ENCODE results near the gene KLF13. TPM values are rescaled to one million over a fixed set of nuclear protein-coding genes. Genes with fewer than 3 reads are reported as not detected.

Gene KLF13
- total RNA-seq, 1 experiment from 2014 or later, result 60.1 TPM

- Histone ChIP-seq H3K4me1 (ENCODE audit: control insufficient read depth in 1 of 2, insufficient read depth in 2 of 2, low read length in 2 of 2) (peaks cover 21 to 22% of the 10 kb centered on the region in 2 experiments), H3K4me3 (replicated peaks in 1 of 2; ENCODE audit: low read depth in 1 of 2, low read length in 2 of 2) (no peak overlapping the region), H3K4me2 (ENCODE audit: low read length) (no peak overlapping the region), H3K27me3 (ENCODE audit: insufficient read depth, low read length) (no peaks in the 10 kb centered on the region), H3K9ac (ENCODE audit: low read length) (no peak overlapping the region), H2AFZ (ENCODE audit: low read depth, low read length, poor library complexity, severe bottlenecking) (no peak overlapping the region), H4K20me1 (ENCODE audit: insufficient read depth) (no peaks in the 10 kb centered on the region), H3K79me2 (ENCODE audit: insufficient read depth, low read length) (no peaks in the 10 kb centered on the region), H3K36me3 (ENCODE audit: control insufficient read depth in 1 of 2, insufficient read depth in 2 of 2, low read length in 2 of 2) (no peaks in the 10 kb centered on the region), H3K9me2 (ENCODE audit: insufficient read depth) (no peaks in the 10 kb centered on the region), H3K9me3 (ENCODE audit: control insufficient read depth in 1 of 2, insufficient read depth in 1 of 2, low read depth in 1 of 2, low read length in 2 of 2) (no peaks in the 10 kb centered on the region), H3K27ac (ENCODE audit: low read depth, low read length) (no peak overlapping the region)
- ATAC-seq (no peak), DNase-seq (ENCODE audit: low read depth, low spot score) (no peak)
- ChIA-PET RAD21 (ENCODE audit: low non-redundant PET in 1 of 2, low total read pairs in 2 of 2, uncharacterized antibody in 2 of 2, unreplicated experiment in 2 of 2) (no interaction called here), POLR2A (no interaction called here), CTCF (no interaction called here)
- TF ChIP-seq YY1 (IDR thresholded peaks at IDR 0.05; ENCODE audit: extremely low read depth, insufficient replicate concordance, low read depth, low read length) (no peak), RAD21 (IDR thresholded peaks at IDR 0.05; ENCODE audit: low read depth) (no peak), EGR1 (IDR thresholded peaks at IDR 0.05; ENCODE audit: low read depth) (no peak), ELF1 (IDR thresholded peaks at IDR 0.05; ENCODE audit: borderline replicate concordance, low read depth) (no peak), JUND (IDR thresholded peaks at IDR 0.05) (no peak), MAX (IDR thresholded peaks at IDR 0.05) (no peak), CTCF (IDR thresholded peaks at IDR 0.05 in 2 of 3, conservative IDR thresholded peaks at IDR 0.05 in 1 of 3; ENCODE audit: borderline replicate concordance in 1 of 3, insufficient read depth in 1 of 3, low read depth in 2 of 3, low read length in 2 of 3) (no peak), ZFX (IDR thresholded peaks at IDR 0.05) (no peak), SIN3A (IDR thresholded peaks at IDR 0.05; ENCODE audit: low read depth) (no peak), POLR2AphosphoS5 (IDR thresholded peaks at IDR 0.05; ENCODE audit: low read depth, low read length) (no peak), POLR2A (IDR thresholded peaks at IDR 0.05; ENCODE audit: borderline replicate concordance, extremely low read depth, insufficient read depth, insufficient read length) (no peak), FOSL1 (IDR thresholded peaks at IDR 0.05; ENCODE audit: low read depth) (no peak), CEBPB (IDR thresholded peaks at IDR 0.05; ENCODE audit: low read depth) (no peak), ZNF274 (IDR thresholded peaks at IDR 0.05; ENCODE audit: low read depth, low read length) (no peak)
- TF ChIP-seq, protein P1, sequence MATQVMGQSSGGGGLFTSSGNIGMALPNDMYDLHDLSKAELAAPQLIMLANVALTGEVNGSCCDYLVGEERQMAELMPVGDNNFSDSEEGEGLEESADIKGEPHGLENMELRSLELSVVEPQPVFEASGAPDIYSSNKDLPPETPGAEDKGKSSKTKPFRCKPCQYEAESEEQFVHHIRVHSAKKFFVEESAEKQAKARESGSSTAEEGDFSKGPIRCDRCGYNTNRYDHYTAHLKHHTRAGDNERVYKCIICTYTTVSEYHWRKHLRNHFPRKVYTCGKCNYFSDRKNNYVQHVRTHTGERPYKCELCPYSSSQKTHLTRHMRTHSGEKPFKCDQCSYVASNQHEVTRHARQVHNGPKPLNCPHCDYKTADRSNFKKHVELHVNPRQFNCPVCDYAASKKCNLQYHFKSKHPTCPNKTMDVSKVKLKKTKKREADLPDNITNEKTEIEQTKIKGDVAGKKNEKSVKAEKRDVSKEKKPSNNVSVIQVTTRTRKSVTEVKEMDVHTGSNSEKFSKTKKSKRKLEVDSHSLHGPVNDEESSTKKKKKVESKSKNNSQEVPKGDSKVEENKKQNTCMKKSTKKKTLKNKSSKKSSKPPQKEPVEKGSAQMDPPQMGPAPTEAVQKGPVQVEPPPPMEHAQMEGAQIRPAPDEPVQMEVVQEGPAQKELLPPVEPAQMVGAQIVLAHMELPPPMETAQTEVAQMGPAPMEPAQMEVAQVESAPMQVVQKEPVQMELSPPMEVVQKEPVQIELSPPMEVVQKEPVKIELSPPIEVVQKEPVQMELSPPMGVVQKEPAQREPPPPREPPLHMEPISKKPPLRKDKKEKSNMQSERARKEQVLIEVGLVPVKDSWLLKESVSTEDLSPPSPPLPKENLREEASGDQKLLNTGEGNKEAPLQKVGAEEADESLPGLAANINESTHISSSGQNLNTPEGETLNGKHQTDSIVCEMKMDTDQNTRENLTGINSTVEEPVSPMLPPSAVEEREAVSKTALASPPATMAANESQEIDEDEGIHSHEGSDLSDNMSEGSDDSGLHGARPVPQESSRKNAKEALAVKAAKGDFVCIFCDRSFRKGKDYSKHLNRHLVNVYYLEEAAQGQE (IDR thresholded peaks at IDR 0.05; ENCODE audit: low read depth), result no peak
- no TSS peak for BruUV-seq (replicated peaks)
- intact Hi-C loops (cut with micrococcal nuclease), result no loop called here
These were observed 27.9 kb upstream of the KLF13 start for GRCh38 chr15:31298707-31299172.

Measured in HCT116 (cell line).